Activated CD8-positive, alpha-beta T cell treated with anti-CD3 and anti-CD28 coated beads for 36 hours (primary cell): Measurements from ENCODE around the gene ATG9A. TPM values are rescaled to one million over a fixed set of nuclear protein-coding genes. Genes with fewer than 3 reads are reported as not detected.
A peak's percentile ranks its signal among the peaks of the same experiment; 100 is the strongest.

ENCODE experiments used
- ATAC-seq: fragments of 200-7000 bp; cut with Tn5 transposase; one replicate; pipeline ENCODE4 v1.10.0; 2021; ENCODE audit warnings: mild to moderate bottlenecking, moderate library complexity
- CTCF ChIA-PET: fragments of 350-600 bp; sonication (Branson Sonifier 250); formaldehyde crosslinking; loops from one replicate; lab custom pipeline; 2021; ENCODE audit warnings: antibody characterized with exemption; lab: Charles Lee
- POLR2A ChIA-PET: fragments of 350-600 bp; sonication (Branson Sonifier 250); formaldehyde crosslinking; loops from one replicate; lab custom pipeline; 2021; ENCODE audit warnings: antibody characterized with exemption; lab: Charles Lee
- DNase-seq: peaks from one replicate; pipeline ENCODE4 v3.0.0-alpha.2; 2020
- H3K27ac Mint-ChIP-seq: one replicate; pipeline ENCODE4 v1.8.0; 2021; ENCODE audit warnings: mild to moderate bottlenecking, mixed read lengths
- H3K27me3 Mint-ChIP-seq: one replicate; pipeline ENCODE4 v1.8.0; 2021; ENCODE audit warnings: mixed read lengths
- H3K36me3 Mint-ChIP-seq: one replicate; pipeline ENCODE4 v1.8.0; 2021; ENCODE audit warnings: low read depth, mixed read lengths
- H3K4me1 Mint-ChIP-seq: one replicate; pipeline ENCODE4 v1.8.0; 2021; ENCODE audit warnings: low read depth, mixed read lengths
- H3K4me3 Mint-ChIP-seq: one replicate; pipeline ENCODE4 v1.8.0; 2021; ENCODE audit warnings: mild to moderate bottlenecking, moderate library complexity, mixed read lengths
- H3K9me3 Mint-ChIP-seq: one replicate; pipeline ENCODE4 v1.8.0; 2021; ENCODE audit warnings: mixed read lengths
- intact Hi-C: fragments of 100-400 bp; cut with micrococcal nuclease; formaldehyde crosslinking; loops from one replicate; pipeline ENCODE4 v1.10.0; 2022
- total RNA-seq, 2 experiments: library from RNA; stranded (reverse); gene quantifications; one replicate each; pipeline ENCODE4 v1.2.3, GENCODE V29; 2021
- TF ChIP-seq, protein P1 (sequence below): fragments of 200-600 bp; IDR thresholded peaks from one replicate; pipeline ENCODE4 v1.8.0; 2022; ENCODE audit warnings: antibody characterized with exemption, mild to moderate bottlenecking

ATG9A gene
- total RNA-seq, 2 experiments from 2014 or later, result 54.8 to 58.7 TPM

DNA sequence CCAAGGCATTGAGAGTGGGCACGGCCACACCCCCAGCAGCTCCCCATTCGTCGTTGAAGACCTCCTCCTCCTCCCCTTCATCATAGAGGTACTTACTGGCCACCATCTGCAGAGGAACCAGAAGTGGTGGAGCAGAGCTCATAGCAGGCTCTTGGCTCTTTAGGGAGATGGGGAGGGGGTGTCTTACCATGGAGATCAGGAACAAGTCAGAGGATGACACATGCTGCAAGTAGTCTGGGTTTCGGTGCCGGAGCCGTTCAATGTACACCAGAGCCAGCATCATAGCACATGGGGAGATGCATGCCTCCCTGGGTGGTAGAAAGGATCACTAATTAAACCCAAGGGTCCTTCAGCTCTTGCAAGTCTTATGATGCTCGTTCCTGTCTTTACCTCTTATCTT, 54.6 kb downstream of the ATG9A start:
- H3K36me3 Mint-ChIP-seq, result peaks cover 22% of the 10 kb centered on the region
- ATAC-seq (no peak), DNase-seq (no peak)
- ChIA-PET CTCF (interaction anchor here (1.1 to 9.4 kb wide), 10 partner anchors 11 to 195 kb away, joined by 3 to 98 read pairs (median 4); partner anchors contain the start of genes ANKZF1, ATG9A and NHEJ1), POLR2A (interaction anchor here (0.6 to 3.2 kb wide), 10 partner anchors 9 to 587 kb away, joined by 3 to 27 read pairs (median 4); partner anchors contain the start of genes ANKZF1, ATG9A and ZFAND2B)
- TF ChIP-seq, protein P1, sequence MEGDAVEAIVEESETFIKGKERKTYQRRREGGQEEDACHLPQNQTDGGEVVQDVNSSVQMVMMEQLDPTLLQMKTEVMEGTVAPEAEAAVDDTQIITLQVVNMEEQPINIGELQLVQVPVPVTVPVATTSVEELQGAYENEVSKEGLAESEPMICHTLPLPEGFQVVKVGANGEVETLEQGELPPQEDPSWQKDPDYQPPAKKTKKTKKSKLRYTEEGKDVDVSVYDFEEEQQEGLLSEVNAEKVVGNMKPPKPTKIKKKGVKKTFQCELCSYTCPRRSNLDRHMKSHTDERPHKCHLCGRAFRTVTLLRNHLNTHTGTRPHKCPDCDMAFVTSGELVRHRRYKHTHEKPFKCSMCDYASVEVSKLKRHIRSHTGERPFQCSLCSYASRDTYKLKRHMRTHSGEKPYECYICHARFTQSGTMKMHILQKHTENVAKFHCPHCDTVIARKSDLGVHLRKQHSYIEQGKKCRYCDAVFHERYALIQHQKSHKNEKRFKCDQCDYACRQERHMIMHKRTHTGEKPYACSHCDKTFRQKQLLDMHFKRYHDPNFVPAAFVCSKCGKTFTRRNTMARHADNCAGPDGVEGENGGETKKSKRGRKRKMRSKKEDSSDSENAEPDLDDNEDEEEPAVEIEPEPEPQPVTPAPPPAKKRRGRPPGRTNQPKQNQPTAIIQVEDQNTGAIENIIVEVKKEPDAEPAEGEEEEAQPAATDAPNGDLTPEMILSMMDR, result no peak
- intact Hi-C loops, result loop anchor here (5.0 kb wide), 1 partner anchor 32 kb away; the partner anchor contains the start of gene ZFAND2B
- no peak overlapping the region for H3K27ac Mint-ChIP-seq
- no peaks in the 10 kb centered on the region for H3K9me3 Mint-ChIP-seq
- no peaks in the 10 kb centered on the region for H3K27me3 Mint-ChIP-seq
- peaks cover 44% of the 10 kb centered on the region for H3K4me1 Mint-ChIP-seq
- peak overlapping the region; percentile 33 for H3K4me3 Mint-ChIP-seq

DNA sequence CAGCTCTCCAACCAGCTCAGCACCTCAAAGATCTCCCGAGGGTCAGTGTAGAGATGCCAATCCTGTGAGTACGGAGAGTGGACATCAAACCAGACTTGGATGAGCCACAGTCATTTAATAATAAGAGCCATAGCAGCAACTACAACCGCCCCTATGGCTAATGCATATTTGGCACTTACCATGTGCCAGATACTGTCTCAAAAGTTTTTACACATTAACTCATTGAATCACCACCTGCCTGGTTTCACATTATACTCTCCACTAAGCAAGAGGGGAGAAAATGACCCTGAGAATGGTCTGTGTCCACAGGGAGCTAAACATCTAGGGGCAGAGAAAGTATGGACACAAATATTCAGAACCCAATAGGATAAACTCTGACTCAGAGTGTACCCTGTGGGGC, 55.3 kb downstream of the ATG9A start:
- ChIA-PET CTCF (interaction anchor here (1.0 to 9.4 kb wide), 9 partner anchors 11 to 144 kb away, joined by 3 to 98 read pairs (median 5); partner anchors contain the start of genes ANKZF1, ATG9A, GLB1L and NHEJ1), POLR2A (interaction anchor here (0.6 to 2.8 kb wide), 7 partner anchors 8 to 586 kb away, joined by 3 to 7 read pairs (median 3); partner anchors contain the start of genes ANKZF1 and ATG9A)
- TF ChIP-seq, protein P1, result no peak
- H3K4me3 Mint-ChIP-seq, result peak overlapping the region; percentile 33
- peaks cover 39% of the 10 kb centered on the region for H3K4me1 Mint-ChIP-seq
- no peaks in the 10 kb centered on the region for H3K9me3 Mint-ChIP-seq
- no peak for DNase-seq
- peaks cover 17% of the 10 kb centered on the region for H3K36me3 Mint-ChIP-seq
- intact Hi-C loops, result loop anchor here (5.0 kb wide), 1 partner anchor 33 kb away; the partner anchor contains the start of gene ZFAND2B
- ATAC-seq, result no peak
- H3K27ac Mint-ChIP-seq, result no peak overlapping the region
- H3K27me3 Mint-ChIP-seq, result no peaks in the 10 kb centered on the region

DNA sequence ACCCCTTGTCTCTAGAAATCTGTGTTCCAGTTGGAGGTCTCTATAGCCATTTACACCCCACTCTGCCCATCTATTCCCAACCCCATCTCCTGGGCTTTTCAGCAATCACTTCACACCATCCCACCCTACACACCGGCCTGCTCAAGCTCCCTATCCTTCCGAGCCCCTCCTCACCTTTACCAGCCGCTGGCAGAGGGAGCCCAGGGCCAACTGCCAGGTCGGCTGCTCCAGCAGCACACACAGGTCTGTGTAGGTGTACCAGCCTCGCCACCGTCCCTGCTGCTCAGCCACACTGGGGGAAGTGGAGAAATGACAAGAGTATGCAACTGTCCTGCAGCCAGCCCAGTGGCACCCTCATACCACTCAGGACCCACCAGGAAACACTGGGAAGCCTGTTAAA, 56.3 kb downstream of the ATG9A start:
- intact Hi-C loops, result loop anchor here (5.0 kb wide), 1 partner anchor 34 kb away; the partner anchor contains the start of gene ZFAND2B
- H3K9me3 Mint-ChIP-seq, result no peaks in the 10 kb centered on the region
- ATAC-seq (no peak), DNase-seq (no peak)
- no peak overlapping the region for H3K4me3 Mint-ChIP-seq
- H3K36me3 Mint-ChIP-seq, result peaks cover 14% of the 10 kb centered on the region
- H3K4me1 Mint-ChIP-seq, result peaks cover 34% of the 10 kb centered on the region
- ChIA-PET CTCF (interaction anchor here (1.0 to 9.4 kb wide), 11 partner anchors 10 to 126 kb away, joined by 4 to 98 read pairs (median 12); partner anchors contain the start of genes ABCB6, ANKZF1, ATG9A and GLB1L), POLR2A (interaction anchor here (1.2 to 1.7 kb wide), 4 partner anchors 27 to 76 kb away, joined by 3 to 10 read pairs (median 6); partner anchors contain the start of genes ANKZF1 and ATG9A)
- no peak overlapping the region for H3K27ac Mint-ChIP-seq
- TF ChIP-seq, protein P1, result no peak
- H3K27me3 Mint-ChIP-seq, result no peaks in the 10 kb centered on the region

- ChIA-PET POLR2A (interaction anchor here (1.1 to 1.7 kb wide), 9 partner anchors 8 to 76 kb away, joined by 3 to 10 read pairs (median 5); partner anchors contain the start of genes ANKZF1 and ATG9A), CTCF (interaction anchor here (0.9 to 9.4 kb wide), 18 partner anchors 9 to 192 kb away, joined by 3 to 98 read pairs (median 8); partner anchors contain the start of genes ABCB6, ANKZF1, ATG9A and DNAJB2)
- TF ChIP-seq, protein P1, result no peak
- intact Hi-C loops, result loop anchor here (5.0 kb wide), 1 partner anchor 35 kb away; the partner anchor contains the start of gene ZFAND2B
- H3K27me3 Mint-ChIP-seq, result no peaks in the 10 kb centered on the region
- DNase-seq (no peak), ATAC-seq (no peak)
- no peak overlapping the region for H3K4me3 Mint-ChIP-seq
- H3K9me3 Mint-ChIP-seq, result no peaks in the 10 kb centered on the region
- H3K27ac Mint-ChIP-seq, result no peak overlapping the region
- peaks cover 12% of the 10 kb centered on the region for H3K36me3 Mint-ChIP-seq
- H3K4me1 Mint-ChIP-seq, result peaks cover 34% of the 10 kb centered on the region
These were observed 56.9 kb downstream of the ATG9A start for GRCh38 chr2:219172231-219173154.
